HG03095 (cell line): ENCODE data around the gene EEF2KMT.
"Not testable (repeated sequence)": the region's sequence is repeated elsewhere in the genome, so short reads cannot be mapped to it uniquely, and the experiment has no call there.

Experiments used
- ATAC-seq: cut with Tn5 transposase; IDR thresholded peaks from one replicate; pipeline ENCODE4 v1.9.1; 2021; ENCODE audit warnings: moderate library complexity; ENCODE audit not compliant: unreplicated experiment

Gene EEF2KMT, protein sequence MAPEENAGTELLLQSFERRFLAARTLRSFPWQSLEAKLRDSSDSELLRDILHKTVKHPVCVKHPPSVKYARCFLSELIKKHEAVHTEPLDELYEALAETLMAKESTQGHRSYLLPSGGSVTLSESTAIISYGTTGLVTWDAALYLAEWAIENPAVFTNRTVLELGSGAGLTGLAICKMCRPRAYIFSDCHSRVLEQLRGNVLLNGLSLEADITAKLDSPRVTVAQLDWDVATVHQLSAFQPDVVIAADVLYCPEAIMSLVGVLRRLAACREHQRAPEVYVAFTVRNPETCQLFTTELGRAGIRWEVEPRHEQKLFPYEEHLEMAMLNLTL

DNA sequence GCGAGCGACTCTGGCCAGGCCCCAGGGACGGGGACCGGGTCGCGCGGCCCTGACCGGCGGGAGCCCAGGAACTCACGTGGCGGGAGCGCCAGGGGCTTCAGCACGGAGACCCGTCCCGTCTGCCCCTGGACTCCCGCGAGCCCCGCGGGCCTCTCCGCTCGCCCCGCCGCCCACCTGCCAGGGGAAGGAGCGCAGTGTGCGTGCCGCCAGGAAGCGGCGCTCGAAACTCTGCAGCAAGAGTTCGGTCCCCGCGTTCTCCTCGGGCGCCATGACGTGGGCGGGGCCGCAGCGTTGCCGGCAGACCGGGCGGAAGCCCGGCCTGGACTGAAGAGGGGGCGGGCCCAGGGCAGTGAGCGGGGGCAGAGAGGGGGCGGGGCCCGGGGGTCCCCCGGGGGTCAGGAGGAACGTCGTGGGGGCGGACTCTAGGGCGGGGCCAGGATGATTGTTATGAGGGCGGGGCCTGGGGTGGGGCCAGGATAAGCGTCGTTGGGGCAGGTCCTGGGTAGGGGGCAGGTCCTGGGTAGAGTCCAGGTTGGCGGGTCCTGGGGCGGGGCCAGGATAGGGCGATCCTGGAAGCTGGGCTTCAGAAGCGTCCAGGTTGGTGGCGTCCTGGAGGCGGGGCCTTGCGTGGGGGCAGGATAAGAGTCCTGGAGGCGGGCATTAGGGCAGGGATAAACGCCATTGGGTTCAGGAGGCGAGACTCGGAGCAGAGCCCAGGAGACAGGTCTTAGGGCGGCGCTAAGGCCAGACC, at the start of gene EEF2KMT:
Gene EEF2KMT (minus strand): TSS at position 326 of the 751 bp plus-strand sequence. CDS start 56 bp downstream, at position 270.
- peak; percentile 96 for ATAC-seq

DNA sequence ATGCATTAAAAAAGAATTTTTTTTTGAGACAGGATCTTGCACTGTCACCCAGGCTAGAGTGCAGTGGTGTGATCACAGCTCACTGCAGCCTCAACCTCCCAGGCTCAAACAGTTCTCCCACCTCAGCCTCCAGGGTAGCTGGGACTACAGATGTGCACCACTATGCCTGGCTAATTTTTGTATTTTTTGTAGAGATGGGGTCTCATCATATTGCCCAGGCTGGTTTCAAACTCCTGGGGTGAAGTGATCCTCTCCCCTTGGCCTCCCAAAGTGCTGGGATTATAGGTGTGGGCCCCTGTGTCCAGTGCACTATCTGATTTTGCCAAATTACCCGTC, 47.0 kb upstream of the EEF2KMT start:
- not testable (repeated sequence) for ATAC-seq

DNA sequence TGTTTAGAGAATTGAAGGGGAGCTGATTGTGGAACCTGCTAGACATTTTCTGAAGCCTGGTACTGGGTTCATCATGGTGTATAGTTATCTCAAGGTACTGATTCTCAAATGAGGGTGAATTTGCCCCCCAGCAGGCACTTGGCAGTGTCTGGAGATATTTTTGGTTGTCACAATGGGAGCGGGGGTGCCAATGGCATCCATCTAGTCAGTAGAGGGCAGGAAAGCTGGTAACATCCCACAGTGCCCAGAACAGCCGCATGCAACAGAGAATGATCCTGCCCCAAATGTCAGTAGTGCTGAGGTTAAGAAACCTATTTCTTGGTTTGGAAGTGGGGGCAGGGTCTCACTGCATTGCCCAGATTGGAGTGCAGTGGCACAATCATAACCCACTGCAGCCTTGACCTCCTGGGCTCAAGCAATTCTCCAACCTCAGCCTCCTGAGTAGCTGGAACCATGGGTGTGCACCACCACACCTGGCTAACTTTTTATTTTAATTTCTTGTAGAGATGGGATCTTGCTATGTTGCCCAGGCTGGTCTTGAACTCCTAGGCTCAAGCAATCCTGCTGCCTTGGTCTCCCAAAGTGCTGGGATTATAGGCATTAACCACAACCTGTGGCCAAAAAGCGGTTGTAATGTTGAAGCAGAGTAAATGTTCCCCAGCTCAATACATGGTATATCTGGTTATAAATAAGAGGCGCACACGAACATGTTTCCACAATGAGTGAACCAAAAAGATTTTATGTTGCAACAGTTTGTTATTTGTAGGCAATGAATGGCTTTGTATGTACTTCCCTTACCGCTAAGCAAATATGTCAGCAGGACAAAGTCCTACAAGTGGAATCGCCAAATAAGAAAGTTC, 46.4 kb upstream of the EEF2KMT start:
- no peak for ATAC-seq

DNA sequence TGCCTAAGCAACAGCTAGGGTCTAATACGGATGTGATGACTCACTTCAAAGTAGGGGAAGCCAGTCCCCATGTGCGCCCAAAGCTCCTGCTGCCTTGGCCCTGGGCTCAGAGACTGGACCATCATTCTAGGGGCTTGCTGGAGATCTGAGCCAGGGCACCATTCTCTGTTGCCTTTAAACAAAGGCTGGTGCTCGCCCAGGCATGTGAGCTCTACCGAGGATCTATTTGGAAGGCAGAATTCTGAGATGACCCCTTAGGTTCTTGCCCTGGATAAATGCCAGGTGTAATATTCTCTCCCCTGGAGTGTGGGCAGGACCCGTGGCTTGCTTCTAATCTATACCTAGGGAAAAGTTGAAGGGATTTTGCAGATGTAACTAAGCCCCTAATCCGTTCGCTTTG, 42.6 kb upstream of the EEF2KMT start:
- not testable (repeated sequence) for ATAC-seq

DNA sequence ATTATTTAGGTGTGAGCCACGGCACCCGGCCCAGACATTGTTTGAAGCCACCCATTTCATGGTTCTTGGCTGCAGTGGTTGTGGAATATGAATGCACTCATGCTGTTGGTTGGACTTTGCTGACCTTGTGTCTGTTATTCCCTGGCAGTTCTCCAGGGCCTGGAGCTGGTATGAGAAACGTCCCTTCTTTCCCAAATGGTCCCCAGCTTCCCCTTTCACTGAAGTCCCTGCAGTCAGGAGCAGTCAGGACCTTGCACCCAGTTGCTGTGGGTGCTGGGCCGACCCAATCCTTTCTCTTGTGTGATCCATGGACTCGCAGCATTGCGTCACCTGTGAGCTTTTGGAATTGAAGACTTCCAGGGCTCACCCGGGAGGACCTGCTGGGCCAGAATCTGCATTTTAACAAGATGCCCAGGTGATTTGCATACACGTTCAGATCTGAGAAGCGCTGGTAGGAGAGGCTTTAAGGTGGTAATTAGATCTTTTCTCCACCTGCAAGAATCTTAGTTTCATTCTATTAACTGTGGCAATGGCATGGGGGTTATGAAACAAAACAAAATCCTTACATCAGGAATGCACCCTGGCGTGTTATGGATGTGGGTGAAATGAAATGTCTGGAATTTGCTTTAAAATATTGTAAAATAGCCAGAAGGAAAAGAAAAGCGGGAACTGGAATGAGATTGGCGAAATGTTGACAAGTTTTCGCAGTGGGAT, 37.3 kb upstream of the EEF2KMT start:
- not testable (repeated sequence) for ATAC-seq

DNA sequence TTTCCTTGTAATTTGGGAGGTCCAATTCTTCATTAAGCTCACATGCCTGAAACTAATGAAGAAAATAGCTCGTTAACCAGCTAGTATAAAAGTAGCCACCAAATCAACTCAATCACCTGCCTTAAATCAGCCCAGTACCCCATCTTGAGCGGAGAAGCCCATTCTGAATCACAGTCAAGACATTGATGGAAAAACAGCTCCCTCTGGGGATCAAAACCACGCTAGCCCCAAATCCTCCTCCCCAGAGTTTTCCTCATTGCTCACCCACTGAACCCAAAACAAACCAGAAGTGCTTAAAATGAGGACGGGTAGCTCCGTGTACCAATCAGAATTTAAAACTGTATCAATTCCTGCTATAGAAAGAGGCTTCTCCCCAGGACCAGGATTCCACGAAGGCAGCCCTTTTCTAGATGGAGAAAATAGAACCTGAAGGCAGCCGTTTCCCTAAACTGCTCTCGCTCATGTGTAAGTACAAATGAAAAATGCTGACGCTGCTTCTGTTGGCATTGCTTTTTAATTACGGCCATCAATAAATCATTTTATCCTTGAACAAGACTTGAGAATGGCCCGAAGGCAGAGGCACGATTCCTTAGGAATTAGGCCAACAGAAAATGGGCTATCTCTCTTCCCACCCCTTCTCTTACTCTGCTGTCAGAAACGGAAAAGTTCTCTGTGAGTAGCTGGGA, 35.5 kb upstream of the EEF2KMT start:
- not testable (repeated sequence) for ATAC-seq

DNA sequence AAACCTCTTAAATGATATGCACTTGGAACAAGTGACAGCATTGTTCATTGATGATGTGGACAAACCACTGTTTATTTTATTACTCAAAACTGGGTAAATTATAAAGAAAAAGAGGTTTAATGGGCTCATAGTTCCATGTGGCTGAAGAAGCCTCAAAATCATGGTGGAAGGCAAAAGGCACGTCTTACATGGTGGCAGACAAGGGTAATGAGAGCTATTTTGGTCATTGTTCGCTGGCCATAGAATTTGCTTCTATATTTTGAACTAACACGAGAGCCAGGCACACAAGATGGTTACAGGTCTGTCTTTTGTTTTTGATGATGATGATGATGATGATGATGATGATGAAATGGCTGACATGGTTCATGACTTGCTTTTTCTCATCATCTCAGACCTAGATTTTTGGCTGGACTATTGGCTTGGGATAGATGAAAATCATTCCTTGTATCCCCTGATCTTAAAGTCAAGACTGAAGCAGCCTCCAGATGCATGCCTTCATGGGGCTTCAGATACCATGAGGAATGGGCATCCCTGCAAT, 33.9 kb upstream of the EEF2KMT start:
- not testable (repeated sequence) for ATAC-seq

DNA sequence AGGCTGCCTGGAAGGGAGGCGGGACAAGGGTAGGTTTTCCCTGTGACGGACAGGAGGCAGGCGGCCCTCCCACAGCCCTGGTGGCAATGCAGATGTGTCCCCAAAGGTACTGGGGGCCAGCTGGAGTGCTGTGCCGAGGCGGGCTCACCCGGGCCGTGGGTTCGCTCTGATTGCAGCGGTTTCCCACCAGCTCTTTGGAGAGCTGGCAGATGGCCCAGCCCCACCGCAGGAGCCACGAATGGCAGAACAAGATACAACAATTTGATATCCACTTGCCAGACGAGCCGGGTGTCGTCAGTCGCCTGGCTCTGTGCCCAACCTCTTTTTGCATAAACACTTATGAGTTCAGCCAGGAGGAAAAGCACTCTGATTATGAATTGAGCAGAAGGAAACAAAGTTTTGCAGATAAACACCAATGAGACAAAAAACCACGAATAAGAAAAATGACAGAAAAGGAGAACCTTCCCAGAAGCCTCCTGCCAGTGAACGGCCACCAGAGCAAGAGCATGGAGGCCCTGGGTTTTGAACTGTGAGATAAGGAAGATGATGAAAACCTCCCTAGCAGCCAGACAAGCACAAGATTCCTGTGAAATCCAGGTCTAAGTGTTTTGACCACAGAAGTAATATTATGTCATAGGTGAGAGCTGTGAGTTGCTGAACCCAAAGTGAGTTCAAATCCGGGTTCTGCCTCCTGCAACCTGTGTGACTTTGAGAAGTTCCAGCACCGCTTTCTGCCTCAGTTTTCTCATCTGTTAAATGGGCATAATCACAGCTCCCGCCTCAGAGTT, 19.9 kb upstream of the EEF2KMT start:
- ATAC-seq, result not testable (repeated sequence)

DNA sequence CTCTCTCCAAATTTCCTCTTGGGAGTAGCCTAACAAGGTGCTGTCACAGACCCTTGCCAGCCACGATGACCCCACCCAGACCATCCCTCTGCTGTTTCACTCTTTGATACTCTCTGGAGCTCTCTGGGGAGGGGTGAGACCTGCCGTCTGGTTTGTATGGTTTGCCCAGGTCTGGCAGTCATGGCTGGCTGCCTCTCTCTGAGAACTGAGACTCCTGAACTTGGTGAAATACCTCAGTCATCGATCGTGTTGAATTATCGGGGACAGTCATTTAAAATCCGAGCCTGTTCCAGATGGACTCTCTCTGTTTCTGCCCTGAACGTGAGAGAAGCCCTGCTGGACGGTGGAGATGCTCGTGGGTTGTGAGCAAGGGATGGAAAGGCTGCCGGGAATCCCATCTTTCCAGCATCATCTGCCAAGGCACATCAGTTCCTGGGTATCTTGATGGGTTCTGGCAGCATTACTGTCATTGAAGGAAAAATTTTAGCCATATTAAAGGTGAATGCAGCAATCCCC, 19.2 kb upstream of the EEF2KMT start:
- ATAC-seq, result not testable (repeated sequence)

DNA sequence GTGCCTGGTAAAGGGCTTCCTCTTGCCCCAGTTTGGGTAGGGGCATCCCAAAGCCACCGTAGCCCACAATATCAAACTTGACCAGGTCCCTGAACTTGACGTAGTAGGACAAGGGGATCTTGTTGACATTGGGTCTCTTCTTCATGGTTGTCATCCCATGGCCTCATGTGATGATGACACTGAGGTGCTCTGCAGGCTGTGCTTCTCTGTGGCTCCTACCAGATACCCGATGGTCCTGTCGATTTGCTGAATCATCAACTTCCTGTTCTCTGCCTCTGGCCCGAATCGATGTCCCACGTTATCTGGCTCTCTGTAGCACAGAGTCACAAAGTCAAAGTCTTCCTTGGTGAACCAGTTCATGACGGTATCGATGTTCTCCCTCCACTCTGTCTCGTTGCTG, 13.3 kb upstream of the EEF2KMT start:
- not testable (repeated sequence) for ATAC-seq

DNA sequence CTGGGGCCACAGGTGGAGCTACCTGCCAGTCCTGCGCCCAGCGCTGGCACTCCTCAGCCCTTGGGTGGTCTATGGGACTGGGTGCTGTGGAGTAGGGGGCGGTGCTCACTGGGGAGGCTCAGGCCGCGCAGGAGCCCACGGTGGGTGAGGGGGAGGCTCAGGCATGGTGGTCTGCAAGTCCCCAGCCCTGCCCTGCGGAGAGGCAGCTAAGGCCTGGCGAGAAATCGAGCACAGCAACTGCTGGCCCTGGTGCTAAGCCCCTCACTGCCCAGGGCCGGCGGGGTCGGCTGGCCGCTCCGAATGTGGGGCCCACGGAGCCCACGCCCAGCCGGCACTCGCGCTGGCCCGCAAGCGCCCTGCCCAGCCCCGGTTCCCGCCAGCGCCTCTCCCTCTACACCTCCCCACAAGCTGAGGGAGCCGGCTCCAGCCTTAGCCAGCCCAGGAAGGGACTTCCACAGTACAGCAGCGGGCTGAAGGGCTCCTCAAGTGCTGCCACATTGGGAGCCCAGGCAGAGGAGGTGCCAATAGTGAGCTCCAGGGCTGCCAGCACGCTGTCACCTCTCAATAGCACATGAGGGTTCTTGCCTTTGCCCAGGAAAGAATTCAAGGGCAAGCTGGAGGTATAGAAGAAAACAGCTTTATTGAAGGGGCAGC, 11.0 kb upstream of the EEF2KMT start:
- no peak for ATAC-seq

DNA sequence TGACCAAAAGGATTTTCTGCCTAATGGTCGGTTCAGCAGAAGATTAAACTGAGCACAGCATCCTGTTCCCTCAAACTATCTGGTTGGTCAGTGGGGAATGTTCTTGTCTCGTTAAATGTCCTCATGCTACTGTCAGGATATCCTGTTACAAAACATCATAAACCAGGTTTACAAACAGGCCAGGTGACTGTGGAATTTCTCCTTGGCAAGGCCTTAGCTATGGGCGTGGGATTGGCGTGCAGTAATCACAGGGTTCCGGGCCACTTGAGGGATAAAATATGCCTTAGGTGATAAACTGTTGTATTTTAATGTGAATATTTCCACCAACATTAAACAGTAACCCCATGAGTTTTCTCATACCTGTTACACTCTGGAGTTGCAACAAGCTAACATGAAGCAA, 7.4 kb upstream of the EEF2KMT start:
- ATAC-seq, result not testable (repeated sequence)

DNA sequence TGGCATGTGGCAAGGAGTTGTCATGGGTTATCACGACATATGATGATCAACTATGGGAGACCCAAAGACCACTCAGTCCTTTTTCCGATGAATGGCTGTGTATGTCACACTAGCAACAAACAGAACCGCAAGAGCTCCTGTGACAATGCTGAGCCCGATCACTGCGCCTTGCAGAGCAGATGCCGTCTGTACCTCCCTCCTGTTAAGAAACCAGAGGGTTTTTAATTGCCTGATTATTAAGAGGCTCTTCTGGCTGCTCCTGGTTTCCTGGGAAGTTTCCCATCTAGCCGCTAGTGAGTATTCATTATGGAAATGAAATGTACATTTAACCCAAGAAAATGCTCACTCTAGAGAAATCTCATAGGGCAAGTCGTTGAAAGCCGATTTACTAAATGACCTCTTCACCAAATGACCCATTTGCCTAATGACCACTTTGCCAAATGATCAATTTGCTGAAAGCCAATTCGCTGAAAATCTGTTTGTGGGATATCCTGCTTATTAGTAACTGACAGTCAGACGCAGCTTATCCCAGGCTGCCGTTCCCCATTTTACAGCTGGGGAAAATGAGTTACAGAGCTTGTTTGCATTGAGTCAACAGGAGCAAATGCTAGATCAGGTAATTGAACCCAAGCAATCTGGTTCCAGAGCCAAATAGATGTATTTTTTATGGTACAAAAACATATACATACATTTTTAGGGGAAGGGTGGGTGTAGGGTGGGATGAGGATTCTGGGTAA, 5.9 kb upstream of the EEF2KMT start:
- ATAC-seq, result not testable (repeated sequence)

DNA sequence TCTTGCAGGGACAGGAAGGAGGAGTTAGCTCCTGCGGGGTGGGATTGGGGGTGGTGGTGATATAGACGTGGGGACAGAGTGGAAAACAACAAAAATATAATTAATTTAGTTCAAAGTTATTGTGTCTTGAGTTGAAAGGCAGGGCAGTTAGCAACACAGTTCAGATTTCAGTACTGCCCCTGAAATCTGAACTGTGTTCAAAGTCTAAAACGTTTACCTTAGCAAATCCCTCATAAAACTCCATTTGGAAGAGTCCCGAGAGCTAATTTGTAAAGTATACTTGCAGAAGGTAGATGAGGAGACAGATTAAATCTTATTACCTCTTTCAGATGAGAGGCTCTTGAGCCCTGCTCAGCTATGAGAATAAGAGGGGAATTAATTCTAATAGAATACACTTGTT, 1.6 kb upstream of the EEF2KMT start:
- not testable (repeated sequence) for ATAC-seq

DNA sequence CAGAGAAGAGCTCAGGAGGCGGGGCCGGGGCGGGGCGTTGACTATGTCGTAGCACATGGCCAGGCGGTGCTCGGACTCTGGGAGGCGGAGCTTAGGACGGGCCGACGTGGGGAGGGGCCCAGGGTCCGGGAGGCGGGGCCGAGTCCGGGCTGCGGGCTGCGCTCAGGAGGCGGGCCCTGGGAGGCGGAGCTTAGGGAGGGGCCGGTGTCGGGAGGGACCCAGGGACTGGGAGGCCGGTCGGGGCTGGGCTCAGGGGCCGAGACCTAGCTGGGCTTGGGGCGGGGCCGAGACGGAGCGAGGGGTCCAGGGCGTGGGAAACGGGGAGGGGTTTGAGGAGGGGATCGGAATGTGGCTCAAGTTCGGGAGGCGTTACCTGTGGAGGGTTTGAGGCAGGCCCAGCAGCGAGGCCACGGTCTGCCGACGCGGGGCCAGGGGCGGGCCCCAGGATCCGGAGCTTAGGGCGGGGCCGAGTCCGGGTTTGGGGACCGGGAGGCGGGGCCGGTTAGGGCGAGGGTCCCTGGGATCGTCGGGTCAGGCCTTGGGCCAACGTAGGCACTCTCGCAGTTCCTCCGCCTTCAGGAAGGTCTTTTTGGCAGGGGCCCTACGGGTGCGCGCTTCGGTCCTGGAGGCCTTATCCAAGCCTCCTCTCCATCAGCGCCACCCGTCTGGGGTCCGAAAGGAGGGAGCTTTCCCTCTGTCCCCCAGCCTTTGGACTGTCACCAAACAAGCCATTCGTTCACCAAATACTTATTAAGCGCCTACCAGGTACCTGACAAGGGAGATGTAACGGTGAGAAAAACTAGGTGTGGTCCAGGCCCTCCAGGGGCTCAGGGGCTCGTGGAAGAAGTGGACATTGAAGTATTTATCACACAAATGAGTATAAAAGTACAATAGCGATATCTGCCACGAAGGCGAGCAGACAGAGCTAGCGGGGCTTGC, 895 bp upstream of the EEF2KMT start:
- peak; percentile 50 for ATAC-seq

DNA sequence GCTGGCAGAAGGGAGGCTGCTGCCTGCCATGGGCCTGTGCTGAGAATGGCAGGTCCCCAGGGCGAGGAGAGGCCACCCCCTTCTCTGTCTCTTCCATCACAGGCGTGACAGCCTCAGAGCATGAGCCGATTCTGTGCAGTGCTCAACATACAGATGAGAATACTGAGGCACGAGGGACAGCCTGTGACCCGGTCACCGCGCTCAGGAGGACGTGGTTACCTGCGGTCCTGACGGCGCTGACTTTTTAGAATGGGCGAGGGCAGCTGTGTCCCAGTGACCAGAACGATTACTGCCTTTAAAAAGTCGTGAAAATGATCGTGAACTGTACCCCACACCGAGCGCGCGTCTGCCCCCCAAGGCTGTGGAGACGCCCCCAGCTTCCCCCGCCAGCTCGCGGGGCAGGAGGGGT, 530 bp downstream of the EEF2KMT start:
- not testable (repeated sequence) for ATAC-seq
